Ishikawa (cell line): ENCODE data around the gene REEP2.

Experiments
- CEBPB ChIP-seq: IDR thresholded peaks from 2 replicates; pipeline ENCODE4 v1.6.1; 2012
- CREB1 ChIP-seq: IDR thresholded peaks from 2 replicates; pipeline ENCODE4 v1.6.1; 2012; ENCODE audit warnings: low read depth
- EGR1 ChIP-seq: IDR thresholded peaks from 2 replicates; pipeline ENCODE4 v1.6.1; 2012
- EP300 ChIP-seq: IDR thresholded peaks from 2 replicates; pipeline ENCODE4 v1.6.1; 2012; ENCODE audit warnings: borderline replicate concordance
- FOXM1 ChIP-seq: IDR thresholded peaks from 2 replicates; pipeline ENCODE4 v1.6.1; 2012; ENCODE audit warnings: low read depth, borderline replicate concordance
- MAX ChIP-seq: IDR thresholded peaks from 2 replicates; pipeline ENCODE4 v1.6.1; 2012
- NFIC ChIP-seq: IDR thresholded peaks from 2 replicates; pipeline ENCODE4 v1.6.1; 2012
- RAD21 ChIP-seq: IDR thresholded peaks from 2 replicates; pipeline ENCODE4 v1.6.1; 2012; ENCODE audit warnings: low read depth
- TAF1 ChIP-seq: IDR thresholded peaks from 2 replicates; pipeline ENCODE4 v1.6.1; 2012; ENCODE audit warnings: low read depth, mild to moderate bottlenecking
- TCF12 ChIP-seq: IDR thresholded peaks from 2 replicates; pipeline ENCODE4 v1.6.1; 2012; ENCODE audit warnings: low read depth
- TEAD4 ChIP-seq: IDR thresholded peaks from 2 replicates; pipeline ENCODE4 v1.6.1; 2012
- USF1 ChIP-seq: IDR thresholded peaks from 2 replicates; pipeline ENCODE4 v1.6.1; 2012
- YY1 ChIP-seq: IDR thresholded peaks from 2 replicates; pipeline ENCODE4 v1.6.1; 2012; ENCODE audit warnings: low read depth
- ZBTB7A ChIP-seq: IDR thresholded peaks from 2 replicates; pipeline ENCODE4 v1.6.1; 2012; ENCODE audit warnings: low read depth
- TF ChIP-seq, protein P1 (sequence below): IDR thresholded peaks from 2 replicates; pipeline ENCODE4 v1.6.1; 2012; ENCODE audit warnings: low read depth, mild to moderate bottlenecking

REEP2 gene

DNA sequence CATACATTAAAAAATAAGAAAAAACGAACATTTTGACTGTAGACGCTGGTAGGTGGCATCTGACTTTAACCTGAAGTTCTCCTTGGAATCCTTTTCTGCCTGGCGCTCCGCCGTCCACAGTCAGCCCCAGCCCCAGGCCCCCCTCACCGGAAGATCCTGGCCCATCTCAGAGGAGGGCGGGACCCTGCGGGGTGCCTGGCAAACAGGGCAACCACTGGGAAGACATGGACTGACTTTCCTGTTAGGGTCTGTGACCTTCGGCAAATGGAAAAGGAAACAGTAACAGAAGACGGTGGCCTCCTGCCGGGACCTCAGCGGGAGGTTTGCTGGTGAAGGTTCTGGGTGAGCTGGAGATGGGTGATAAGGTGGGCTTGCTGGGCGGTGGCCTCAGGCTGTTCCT is 14.7 kb downstream of the REEP2 start:
- TF ChIP-seq TEAD4, result no peak
- TF ChIP-seq TCF12, result no peak
- TF ChIP-seq EP300, result no peak
- no peak for TF ChIP-seq EGR1

- TF ChIP-seq FOXM1, result no peak
- no peak for TF ChIP-seq MAX
- no peak for TF ChIP-seq ZBTB7A
- no peak for TF ChIP-seq RAD21
- no peak for TF ChIP-seq TCF12
Measured at GRCh38 chr5:138454121-138454520, 15.3 kb downstream of the REEP2 start.

GRCh38 chr5:138455232-138455930 is 16.5 kb downstream of the REEP2 start:
- TF ChIP-seq, protein P1, sequence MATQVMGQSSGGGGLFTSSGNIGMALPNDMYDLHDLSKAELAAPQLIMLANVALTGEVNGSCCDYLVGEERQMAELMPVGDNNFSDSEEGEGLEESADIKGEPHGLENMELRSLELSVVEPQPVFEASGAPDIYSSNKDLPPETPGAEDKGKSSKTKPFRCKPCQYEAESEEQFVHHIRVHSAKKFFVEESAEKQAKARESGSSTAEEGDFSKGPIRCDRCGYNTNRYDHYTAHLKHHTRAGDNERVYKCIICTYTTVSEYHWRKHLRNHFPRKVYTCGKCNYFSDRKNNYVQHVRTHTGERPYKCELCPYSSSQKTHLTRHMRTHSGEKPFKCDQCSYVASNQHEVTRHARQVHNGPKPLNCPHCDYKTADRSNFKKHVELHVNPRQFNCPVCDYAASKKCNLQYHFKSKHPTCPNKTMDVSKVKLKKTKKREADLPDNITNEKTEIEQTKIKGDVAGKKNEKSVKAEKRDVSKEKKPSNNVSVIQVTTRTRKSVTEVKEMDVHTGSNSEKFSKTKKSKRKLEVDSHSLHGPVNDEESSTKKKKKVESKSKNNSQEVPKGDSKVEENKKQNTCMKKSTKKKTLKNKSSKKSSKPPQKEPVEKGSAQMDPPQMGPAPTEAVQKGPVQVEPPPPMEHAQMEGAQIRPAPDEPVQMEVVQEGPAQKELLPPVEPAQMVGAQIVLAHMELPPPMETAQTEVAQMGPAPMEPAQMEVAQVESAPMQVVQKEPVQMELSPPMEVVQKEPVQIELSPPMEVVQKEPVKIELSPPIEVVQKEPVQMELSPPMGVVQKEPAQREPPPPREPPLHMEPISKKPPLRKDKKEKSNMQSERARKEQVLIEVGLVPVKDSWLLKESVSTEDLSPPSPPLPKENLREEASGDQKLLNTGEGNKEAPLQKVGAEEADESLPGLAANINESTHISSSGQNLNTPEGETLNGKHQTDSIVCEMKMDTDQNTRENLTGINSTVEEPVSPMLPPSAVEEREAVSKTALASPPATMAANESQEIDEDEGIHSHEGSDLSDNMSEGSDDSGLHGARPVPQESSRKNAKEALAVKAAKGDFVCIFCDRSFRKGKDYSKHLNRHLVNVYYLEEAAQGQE, result no peak
- TF ChIP-seq ZBTB7A (no peak), CEBPB (no peak), CREB1 (no peak), RAD21 (no peak), TAF1 (no peak), NFIC (no peak), YY1 (no peak), EGR1 (no peak), MAX (no peak), FOXM1 (no peak), TEAD4 (no peak), EP300 (no peak), USF1 (no peak)

DNA sequence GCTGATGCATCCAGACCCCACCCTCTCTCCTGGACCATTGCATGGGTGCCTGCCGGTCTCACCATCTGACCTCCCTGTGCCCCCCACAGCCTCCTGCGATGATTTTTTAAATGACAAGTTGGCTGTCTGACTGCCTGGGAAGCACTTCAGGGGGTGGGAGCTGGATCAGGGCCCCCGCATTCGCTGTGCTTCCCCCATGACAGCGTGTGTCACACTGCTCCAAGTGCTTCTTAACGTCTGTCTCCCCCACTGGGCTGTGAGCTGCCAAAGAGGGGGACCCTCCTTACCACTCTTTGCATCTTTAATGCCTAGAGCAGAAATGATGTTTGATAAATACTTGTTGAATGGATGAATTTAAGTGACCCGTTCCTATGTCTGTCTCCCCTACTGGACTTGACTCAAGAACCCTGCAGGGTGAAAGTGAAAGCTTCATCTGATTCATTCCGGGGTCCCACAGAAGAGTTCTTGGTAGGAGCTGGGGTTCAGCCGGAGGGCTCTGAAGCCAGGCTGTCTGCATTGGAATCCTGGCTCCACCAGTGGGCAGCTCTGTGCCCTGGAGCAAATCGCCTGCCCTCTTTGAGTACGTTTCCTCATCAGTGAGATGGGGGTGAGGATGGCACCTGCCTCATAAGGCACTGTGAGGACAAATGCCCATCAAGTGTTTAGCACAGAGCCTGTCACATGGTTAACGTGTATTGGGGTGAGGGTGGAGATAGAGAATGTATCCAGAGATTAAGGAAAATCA is 18.8 kb downstream of the REEP2 start:
- TF ChIP-seq RAD21, result no peak

DNA sequence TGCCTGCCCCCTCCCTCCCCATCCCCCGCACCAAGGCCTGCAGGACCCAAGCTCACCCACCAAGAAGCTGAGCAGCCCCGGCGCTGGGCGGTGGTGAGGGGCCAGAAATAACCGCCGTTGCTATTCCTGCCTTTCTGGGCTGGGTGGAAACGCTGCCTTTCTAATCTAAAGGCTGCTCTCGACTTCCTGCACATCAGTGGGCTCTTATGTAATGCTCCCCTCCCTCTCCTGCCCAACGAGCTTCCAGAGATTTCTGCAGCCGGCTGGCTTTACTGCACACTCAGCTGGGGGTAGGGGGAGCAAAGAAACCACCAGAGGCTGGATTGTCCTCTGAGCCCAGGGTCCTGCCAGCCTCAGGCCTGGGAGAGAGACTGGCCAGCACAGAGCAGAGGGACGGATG is 19.5 kb downstream of the REEP2 start:
- no peak for TF ChIP-seq ZBTB7A
- TF ChIP-seq TEAD4, result no peak
- no peak for TF ChIP-seq MAX

DNA sequence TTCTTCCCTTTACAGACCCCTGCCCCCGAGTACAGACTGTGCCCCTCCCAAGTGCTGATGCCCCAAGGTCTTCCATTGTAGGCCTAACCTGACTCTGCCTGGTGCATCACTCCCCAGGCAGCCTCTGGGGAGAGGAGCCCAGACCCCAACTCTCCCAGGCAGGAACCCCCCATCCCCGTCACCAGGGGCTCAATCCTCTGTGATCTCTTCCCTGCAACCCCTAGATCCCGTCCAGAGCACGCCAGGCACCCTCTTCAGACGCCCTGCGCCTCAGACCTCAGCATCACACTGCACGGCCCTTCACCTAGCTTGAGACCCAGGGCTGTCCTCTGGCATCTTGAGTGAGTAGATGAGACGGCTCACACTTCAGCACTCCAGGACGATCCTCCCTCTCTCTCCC is 20.0 kb downstream of the REEP2 start:
- TF ChIP-seq TCF12 (no peak), NFIC (no peak), CEBPB (no peak), MAX (no peak)

- TF ChIP-seq TAF1, result no peak
- TF ChIP-seq EP300, result no peak
- TF ChIP-seq ZBTB7A, result no peak
- no peak for TF ChIP-seq RAD21
- TF ChIP-seq FOXM1, result no peak
- no peak for TF ChIP-seq CREB1
- no peak for TF ChIP-seq TCF12
- no peak for TF ChIP-seq CEBPB
- no peak for TF ChIP-seq YY1
- TF ChIP-seq EGR1, result no peak
- no peak for TF ChIP-seq USF1
- TF ChIP-seq MAX, result no peak
- TF ChIP-seq, protein P1, result no peak
- TF ChIP-seq NFIC, result no peak
- no peak for TF ChIP-seq TEAD4
Measured at GRCh38 chr5:138459311-138459933, 20.6 kb downstream of the REEP2 start.
